ENCODE results near the gene FSHB. TPM values are rescaled to one million over a fixed set of nuclear protein-coding genes. Genes with fewer than 3 reads are reported as not detected.
"Not testable (repeated sequence)": the region's sequence is repeated elsewhere in the genome, so short reads cannot be mapped to it uniquely, and the experiment has no call there.

Gene FSHB
- total RNA-seq, 1 experiment from 2014 or later = not detected

DNA sequence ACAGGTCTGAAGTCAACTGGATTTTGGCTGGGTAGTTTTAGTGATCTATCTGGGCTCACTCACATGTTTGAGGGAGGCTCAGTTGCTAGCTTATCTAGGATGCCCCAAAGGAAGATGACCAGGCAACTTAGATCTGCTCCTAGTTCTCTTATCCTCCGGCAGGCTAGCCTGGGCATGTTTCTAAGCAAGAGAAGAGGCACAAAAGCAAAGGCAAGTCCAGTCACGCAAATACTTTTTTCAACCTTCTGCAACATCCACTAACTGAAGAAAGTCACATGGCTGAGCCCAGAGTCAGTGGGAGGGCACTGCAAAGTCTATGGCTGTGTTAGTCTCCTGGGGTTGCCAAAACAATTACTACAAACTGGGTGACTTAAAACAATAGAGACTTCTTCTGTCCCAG lies 32.9 kb upstream of the FSHB start:
- Histone ChIP-seq H3K4me3 (ENCODE audit: low read depth in 2 of 2, low read length in 2 of 2) (no peak overlapping the region), H3K27me3 (ENCODE audit: control insufficient read depth, insufficient read depth, low read length) (no peaks in the 10 kb centered on the region), H3K4me1 (ENCODE audit: control insufficient read depth, insufficient read depth, low read length) (no peaks in the 10 kb centered on the region), H3K9me3 (ENCODE audit: control insufficient read depth, insufficient read depth, low read depth, low read length) (no peaks in the 10 kb centered on the region), H3K36me3 (ENCODE audit: control insufficient read depth, insufficient read depth, low read length) (no peaks in the 10 kb centered on the region), H3K27ac (ENCODE audit: low read length) (no peak overlapping the region)
- DNase-seq (ENCODE audit: low read depth, low spot score) = no peak
- TF ChIP-seq TCF7L2 (IDR thresholded peaks at IDR 0.05; ENCODE audit: low read depth, low read length) (no peak), POLR2AphosphoS5 (IDR thresholded peaks at IDR 0.05; ENCODE audit: low read depth, low read length) (no peak), REST (IDR thresholded peaks at IDR 0.05; ENCODE audit: insufficient read depth in 1 of 2, low read depth in 2 of 2, low read length in 1 of 2) (no peak), SIN3A (IDR thresholded peaks at IDR 0.05; ENCODE audit: borderline replicate concordance, insufficient read depth, low read depth, low read length) (no peak)
- TF ChIP-seq, protein P1, sequence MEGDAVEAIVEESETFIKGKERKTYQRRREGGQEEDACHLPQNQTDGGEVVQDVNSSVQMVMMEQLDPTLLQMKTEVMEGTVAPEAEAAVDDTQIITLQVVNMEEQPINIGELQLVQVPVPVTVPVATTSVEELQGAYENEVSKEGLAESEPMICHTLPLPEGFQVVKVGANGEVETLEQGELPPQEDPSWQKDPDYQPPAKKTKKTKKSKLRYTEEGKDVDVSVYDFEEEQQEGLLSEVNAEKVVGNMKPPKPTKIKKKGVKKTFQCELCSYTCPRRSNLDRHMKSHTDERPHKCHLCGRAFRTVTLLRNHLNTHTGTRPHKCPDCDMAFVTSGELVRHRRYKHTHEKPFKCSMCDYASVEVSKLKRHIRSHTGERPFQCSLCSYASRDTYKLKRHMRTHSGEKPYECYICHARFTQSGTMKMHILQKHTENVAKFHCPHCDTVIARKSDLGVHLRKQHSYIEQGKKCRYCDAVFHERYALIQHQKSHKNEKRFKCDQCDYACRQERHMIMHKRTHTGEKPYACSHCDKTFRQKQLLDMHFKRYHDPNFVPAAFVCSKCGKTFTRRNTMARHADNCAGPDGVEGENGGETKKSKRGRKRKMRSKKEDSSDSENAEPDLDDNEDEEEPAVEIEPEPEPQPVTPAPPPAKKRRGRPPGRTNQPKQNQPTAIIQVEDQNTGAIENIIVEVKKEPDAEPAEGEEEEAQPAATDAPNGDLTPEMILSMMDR (IDR thresholded peaks at IDR 0.05) = no peak
- in situ Hi-C loops (cut with HindIII; ENCODE audit: low pct_unique_long_range_greater_than_20kb, low sequenced_read_pairs) (no loop called here), intact Hi-C loops (cut with micrococcal nuclease; ENCODE audit: unreplicated experiment) (loop anchor here (2.0 kb wide), 1 partner anchor 749 kb away; no protein-coding TSS in a partner anchor)
- ATAC-seq = no peak
- ChIA-PET POLR2A (no interaction called here), CTCF (no interaction called here)
- no TSS peak for BruUV-seq (replicated peaks)

DNA sequence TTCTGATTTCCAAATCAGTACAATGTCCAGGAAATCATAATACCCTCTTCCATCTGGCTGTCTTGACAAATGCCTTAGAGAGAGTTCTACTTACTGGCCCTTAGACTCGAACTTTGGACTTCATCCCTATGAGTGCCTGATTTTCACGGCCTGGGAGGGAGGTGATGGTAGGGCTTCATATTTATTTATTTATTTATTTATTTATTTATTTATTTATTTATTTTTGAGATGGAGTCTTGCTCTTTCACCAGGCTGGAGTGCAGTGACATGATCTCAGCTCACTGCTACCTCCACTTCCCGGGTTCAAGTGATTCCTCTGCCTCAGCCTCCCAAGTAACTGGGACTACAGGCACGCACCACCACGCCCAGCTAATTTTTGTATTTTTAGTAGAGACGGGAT lies 27.8 kb upstream of the FSHB start:
- intact Hi-C loops (cut with micrococcal nuclease; ENCODE audit: unreplicated experiment); H3K27ac ChIP-seq (ENCODE audit: low read length); BruUV-seq (replicated peaks); POLR2A ChIA-PET; in situ Hi-C loops (cut with HindIII; ENCODE audit: low pct_unique_long_range_greater_than_20kb, low sequenced_read_pairs); H3K36me3 ChIP-seq (ENCODE audit: control insufficient read depth, insufficient read depth, low read length); ATAC-seq; H3K4me3 ChIP-seq (ENCODE audit: low read depth in 2 of 2, low read length in 2 of 2); DNase-seq (ENCODE audit: low read depth, low spot score); H3K4me1 ChIP-seq (ENCODE audit: control insufficient read depth, insufficient read depth, low read length); H3K27me3 ChIP-seq (ENCODE audit: control insufficient read depth, insufficient read depth, low read length); CTCF ChIA-PET; H3K9me3 ChIP-seq (ENCODE audit: control insufficient read depth, insufficient read depth, low read depth, low read length): not testable (repeated sequence)

DNA sequence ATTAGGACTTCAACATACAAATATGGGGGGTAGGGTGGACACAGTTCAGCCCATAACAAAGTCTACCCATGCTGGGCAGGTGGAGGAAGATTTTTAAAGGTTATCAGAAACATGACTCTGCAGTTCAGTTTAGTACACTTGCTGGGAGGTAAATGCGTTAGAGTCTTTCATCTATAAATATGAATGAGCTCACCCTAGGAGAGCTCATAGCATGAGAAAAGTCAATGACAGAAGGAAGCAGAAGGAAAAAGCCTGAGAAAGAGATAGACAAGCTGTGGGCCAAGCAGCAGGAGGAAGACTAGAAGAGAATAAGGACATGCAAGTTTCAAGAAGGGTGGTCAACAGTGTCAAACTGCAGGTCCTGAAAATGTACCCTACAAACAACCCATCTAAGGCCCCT lies 27.0 kb upstream of the FSHB start:
- BruUV-seq (replicated peaks) = no TSS peak
- no peak overlapping the region for H3K4me3 ChIP-seq (ENCODE audit: low read depth in 2 of 2, low read length in 2 of 2)
- no peaks in the 10 kb centered on the region for H3K9me3 ChIP-seq (ENCODE audit: control insufficient read depth, insufficient read depth, low read depth, low read length)
- POLR2A ChIA-PET = no interaction called here
- no peaks in the 10 kb centered on the region for H3K27me3 ChIP-seq (ENCODE audit: control insufficient read depth, insufficient read depth, low read length)
- H3K4me1 ChIP-seq (ENCODE audit: control insufficient read depth, insufficient read depth, low read length) = no peaks in the 10 kb centered on the region
- no peak for ATAC-seq
- no peaks in the 10 kb centered on the region for H3K36me3 ChIP-seq (ENCODE audit: control insufficient read depth, insufficient read depth, low read length)
- no peak overlapping the region for H3K27ac ChIP-seq (ENCODE audit: low read length)
- in situ Hi-C loops (cut with HindIII; ENCODE audit: low pct_unique_long_range_greater_than_20kb, low sequenced_read_pairs) (no loop called here), intact Hi-C loops (cut with micrococcal nuclease; ENCODE audit: unreplicated experiment) (no loop called here)
- CTCF ChIA-PET = no interaction called here
- no peak for DNase-seq (ENCODE audit: low read depth, low spot score)
- TF ChIP-seq SIN3A (IDR thresholded peaks at IDR 0.05; ENCODE audit: borderline replicate concordance, insufficient read depth, low read depth, low read length) (no peak), POLR2AphosphoS5 (IDR thresholded peaks at IDR 0.05; ENCODE audit: low read depth, low read length) (no peak), TCF7L2 (IDR thresholded peaks at IDR 0.05; ENCODE audit: low read depth, low read length) (no peak), REST (IDR thresholded peaks at IDR 0.05; ENCODE audit: insufficient read depth in 1 of 2, low read depth in 2 of 2, low read length in 1 of 2) (no peak)
- TF ChIP-seq, protein P1 (IDR thresholded peaks at IDR 0.05) = no peak

Data from Panc1 (cell line).